GM21515 (cell line): ENCODE results near the gene TBC1D5.

Source experiments
- ATAC-seq: cut with Tn5 transposase; IDR thresholded peaks from one replicate; pipeline ENCODE4 v1.9.1; 2021; ENCODE audit not compliant: unreplicated experiment

TBC1D5 gene

GRCh38 chr3:17258823-17259436, 483.5 kb downstream of the TBC1D5 start:
- no peak for ATAC-seq

GRCh38 chr3:17257269-17257668, 485.2 kb downstream of the TBC1D5 start:
- ATAC-seq = no peak

- no peak for ATAC-seq
Observed at GRCh38 chr3:17243621-17244020, 498.8 kb downstream of the TBC1D5 start.

GRCh38 chr3:17239417-17239816, 503.0 kb downstream of the TBC1D5 start:
- ATAC-seq = no peak

- no peak for ATAC-seq
Observed at GRCh38 chr3:17238023-17238422, 504.4 kb downstream of the TBC1D5 start.

- ATAC-seq = no peak
Observed at GRCh38 chr3:17235310-17235709, 507.1 kb downstream of the TBC1D5 start.

GRCh38 chr3:17234382-17234781, 508.0 kb downstream of the TBC1D5 start:
- no peak for ATAC-seq

GRCh38 chr3:17233398-17233800, 509.0 kb downstream of the TBC1D5 start:
- ATAC-seq = peak; percentile 80

- no peak for ATAC-seq
Observed at GRCh38 chr3:17232442-17232841, 510.0 kb downstream of the TBC1D5 start.

- no peak for ATAC-seq
Observed at GRCh38 chr3:17231537-17232261, 510.7 kb downstream of the TBC1D5 start.

GRCh38 chr3:17227472-17227871, 515.0 kb downstream of the TBC1D5 start:
- ATAC-seq = no peak

GRCh38 chr3:17221529-17221928, 520.9 kb downstream of the TBC1D5 start:
- no peak for ATAC-seq

- ATAC-seq = no peak
Observed at GRCh38 chr3:17219593-17219992, 522.8 kb downstream of the TBC1D5 start.

GRCh38 chr3:17218587-17218986, 523.8 kb downstream of the TBC1D5 start:
- ATAC-seq = no peak

- no peak for ATAC-seq
Observed at GRCh38 chr3:17217588-17217987, 524.8 kb downstream of the TBC1D5 start.

GRCh38 chr3:17213102-17213501, 529.3 kb downstream of the TBC1D5 start:
- ATAC-seq = no peak

- no peak for ATAC-seq
Observed at GRCh38 chr3:17207979-17208378, 534.5 kb downstream of the TBC1D5 start.

- ATAC-seq = no peak
Observed at GRCh38 chr3:17207019-17207418, 535.4 kb downstream of the TBC1D5 start.

- no peak for ATAC-seq
Observed at GRCh38 chr3:17204049-17204650, 538.3 kb downstream of the TBC1D5 start.

GRCh38 chr3:17201538-17201937, 540.9 kb downstream of the TBC1D5 start:
- no peak for ATAC-seq

GRCh38 chr3:17195856-17196604, 546.4 kb downstream of the TBC1D5 start:
- ATAC-seq = peak; percentile 88

GRCh38 chr3:17195192-17195611, 547.2 kb downstream of the TBC1D5 start:
- ATAC-seq = peak; percentile 86
